B cell (primary cell): ENCODE measurements around the gene COPB1. TPM values are rescaled to one million over a fixed set of nuclear protein-coding genes. Genes with fewer than 3 reads are reported as not detected.

ENCODE experiments used
- ATAC-seq: fragments of 200-7000 bp; cut with Tn5 transposase; one replicate; pipeline ENCODE4 v1.10.0; 2021; ENCODE audit warnings: low read depth, mild to moderate bottlenecking, moderate number of reproducible peaks, moderate library complexity
- CTCF ChIA-PET: fragments of 350-600 bp; sonication (Branson Sonifier 250); formaldehyde crosslinking; loops from one replicate; lab custom pipeline; 2021; ENCODE audit warnings: antibody characterized with exemption, inconsistent platforms; lab: Charles Lee
- POLR2A ChIA-PET: fragments of 350-600 bp; sonication (Branson Sonifier 250); formaldehyde crosslinking; loops from one replicate; lab custom pipeline; 2021; ENCODE audit warnings: antibody characterized with exemption; lab: Charles Lee
- DNase-seq: peaks from one replicate; pipeline ENCODE4 v3.0.0; 2013
- H2AFZ ChIP-seq: 2 replicates; pipeline ENCODE4 v1.6.1; 2012; ENCODE audit warnings: mild to moderate bottlenecking, low read depth, low read length; ENCODE audit not compliant: insufficient read depth, poor library complexity, severe bottlenecking
- H3K27ac ChIP-seq, 2 donors: 1 replicate in 1 of 2; 2 replicates in 1 of 2; pipeline ENCODE4 v1.5.1; 2012 to 2013; ENCODE audit warnings: low read length in 2 of 2, mild to moderate bottlenecking in 2 of 2, moderate library complexity in 1 of 2
- H3K27me3 ChIP-seq, 4 experiments: fragments of 200-600 bp in 1 of 4; sonication (generic) in 1 of 4; replicated peaks in 1 of 4; 1 replicate in 2 of 4; 2 replicates in 2 of 4; pipeline versions ENCODE4 v1.6.1 to v1.7.0; 2013 to 2016; ENCODE audit warnings: low read length in 3 of 4, mild to moderate bottlenecking in 2 of 4, mixed read lengths in 1 of 4, moderate library complexity in 1 of 4; ENCODE audit not compliant: insufficient read depth in 4 of 4, control insufficient read depth in 3 of 4; ENCODE audit errors: control extremely low read depth in 1 of 4
- H3K36me3 ChIP-seq, 2 experiments: replicated peaks in 1 of 2; 1 replicate in 1 of 2; 2 replicates in 1 of 2; pipeline versions ENCODE4 v1.6.1 to v1.7.1; 2013; ENCODE audit warnings: low read length in 1 of 2; ENCODE audit not compliant: insufficient read depth in 2 of 2, control insufficient read depth in 1 of 2; ENCODE audit errors: control extremely low read depth in 1 of 2, extremely low read depth in 1 of 2
- H3K4me1 ChIP-seq, 2 donors: fragments of 200-600 bp in 1 of 2; sonication (generic) in 1 of 2; 1 replicate in 1 of 2; 2 replicates in 1 of 2; pipeline versions ENCODE4 v1.5.1 to v1.6.1; 2013 to 2017; ENCODE audit warnings: low read length in 2 of 2; ENCODE audit not compliant: control insufficient read depth in 2 of 2, insufficient read depth in 2 of 2
- H3K4me2 ChIP-seq: replicated peaks from 2 replicates; pipeline ENCODE3; 2012; ENCODE audit warnings: mild to moderate bottlenecking, low read depth, low read length; ENCODE audit not compliant: poor library complexity, severe bottlenecking
- H3K4me3 ChIP-seq, 5 experiments: fragments of 200-600 bp in 1 of 5; sonication (generic) in 1 of 5; 1 replicate in 3 of 5; 2 replicates in 2 of 5; pipeline versions ENCODE4 v1.5.1 to v1.7.0; 2011 to 2016; ENCODE audit warnings: low read length in 4 of 5, mild to moderate bottlenecking in 4 of 5, low read depth in 2 of 5, control low read depth in 1 of 5, moderate library complexity in 1 of 5; ENCODE audit not compliant: insufficient read depth in 1 of 5; ENCODE audit errors: control extremely low read depth in 1 of 5, extremely low read depth in 1 of 5
- H3K79me2 ChIP-seq: fragments of 200-600 bp; sonication (generic); one replicate; pipeline ENCODE4 v1.6.0; 2016; ENCODE audit warnings: low read length; ENCODE audit not compliant: control insufficient read depth, insufficient read depth
- H3K9ac ChIP-seq: fragments of 200-600 bp; sonication (generic); 2 replicates; pipeline ENCODE4 v1.6.1; 2017; ENCODE audit warnings: mild to moderate bottlenecking, low read length, moderate library complexity
- H3K9me3 ChIP-seq, 3 donors: one replicate each; pipeline versions ENCODE4 v1.6.1 to v1.7.1; 2013; ENCODE audit warnings: low read length in 2 of 3; ENCODE audit not compliant: control insufficient read depth in 2 of 3, insufficient read depth in 1 of 3; ENCODE audit errors: control extremely low read depth in 1 of 3
- H4K20me1 ChIP-seq: 2 replicates; pipeline ENCODE4 v1.6.0; 2012; ENCODE audit warnings: mild to moderate bottlenecking, low read length; ENCODE audit not compliant: insufficient read depth, control insufficient read depth, poor library complexity, severe bottlenecking
- H3K27ac Mint-ChIP-seq: one replicate; pipeline ENCODE4 v1.8.0; 2021; ENCODE audit warnings: mixed read lengths
- H3K27me3 Mint-ChIP-seq: one replicate; pipeline ENCODE4 v1.8.0; 2021; ENCODE audit warnings: mixed read lengths
- H3K4me1 Mint-ChIP-seq: one replicate; pipeline ENCODE4 v1.8.0; 2021; ENCODE audit warnings: mixed read lengths
- H3K4me3 Mint-ChIP-seq: one replicate; pipeline ENCODE4 v1.8.0; 2021; ENCODE audit warnings: mixed read lengths
- H3K9me3 Mint-ChIP-seq: one replicate; pipeline ENCODE4 v1.8.0; 2022; ENCODE audit warnings: mixed read lengths; ENCODE audit not compliant: insufficient read depth
- EZH2 ChIP-seq: IDR thresholded peaks from 2 replicates; pipeline ENCODE4 v1.6.1; 2012; ENCODE audit warnings: borderline replicate concordance, low read depth, mild to moderate bottlenecking, moderate library complexity, low read length; ENCODE audit not compliant: insufficient read depth, poor library complexity, severe bottlenecking
- WGBS: methylation state at CpG from one replicate; pipeline ENCODE4 v1.1.5; 2013; ENCODE audit warnings: missing lambda C conversion rate; ENCODE audit not compliant: insufficient coverage; 5-methylcytosine and 5-hydroxymethylcytosine counted together
- intact Hi-C: fragments of 100-400 bp; cut with micrococcal nuclease; formaldehyde crosslinking; loops from one replicate; pipeline ENCODE4 v1.10.0; 2022
- polyA plus RNA-seq: library from polyadenylated mRNA; depleted of rRNA; stranded (reverse); fragments of >200 nt; gene quantifications from 2 replicates; pipeline ENCODE4 v1.2.3, GENCODE V29; 2012
- total RNA-seq, 2 donors: library from RNA; stranded (reverse); fragments of 120-200 nt in 1 of 2; gene quantifications; 1 replicate in 1 of 2; 2 replicates in 1 of 2; pipeline versions ENCODE4 v1.2.3 to v1.2.4, GENCODE V29; 2013 to 2022
- TF ChIP-seq, protein P1 (sequence below): fragments of 200-600 bp; IDR thresholded peaks from one replicate; pipeline ENCODE4 v1.8.0; 2022; ENCODE audit warnings: antibody characterized with exemption, mild to moderate bottlenecking

The COPB1 gene
- total and polyA plus RNA-seq, 2 donors (not counting 1 experiment from before 2014, with no cell fraction given) = 32.0 to 80.2 TPM

DNA sequence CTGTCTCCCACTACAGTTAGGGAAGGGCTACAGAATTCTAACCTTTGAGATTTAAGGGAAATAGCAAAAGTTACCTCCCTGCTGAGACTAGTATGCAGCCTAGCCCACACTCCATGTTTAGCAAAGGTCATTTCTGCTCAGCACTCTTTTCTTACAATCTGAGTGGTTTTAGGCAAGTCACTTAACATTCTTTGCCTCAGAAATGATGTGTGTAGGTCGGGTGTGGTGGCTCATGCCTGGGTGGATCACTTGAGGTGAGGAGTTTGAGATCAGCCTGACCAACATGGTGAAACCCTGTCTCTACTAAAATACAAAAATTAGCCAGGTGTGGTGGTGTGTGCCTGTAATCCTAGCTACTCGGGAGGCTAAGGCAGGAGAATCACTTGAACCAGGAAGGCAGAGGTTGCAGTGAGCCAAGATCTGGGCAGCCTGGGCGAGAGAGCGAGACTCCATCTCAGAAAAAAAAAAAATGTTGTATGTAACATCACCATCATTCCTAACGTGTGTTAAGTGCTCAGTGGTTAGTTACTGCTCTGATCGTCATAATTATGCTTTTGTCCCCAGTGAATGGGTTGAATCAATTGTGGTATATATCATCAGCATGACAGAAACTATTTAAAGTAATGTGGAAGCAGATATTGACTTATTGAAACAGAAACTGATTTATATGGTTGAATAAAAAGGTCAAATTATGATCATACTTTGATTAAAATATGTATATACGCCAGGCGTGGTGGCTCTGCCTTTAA lies 55.0 kb downstream of the COPB1 start:
- ChIA-PET CTCF (interaction anchor here (1.6 kb wide), 1 partner anchor 16 kb away, joined by 3 read pairs; no protein-coding TSS in a partner anchor), POLR2A (no interaction called here)
- Histone ChIP-seq H3K79me2 (no peaks in the 10 kb centered on the region), H4K20me1 (no peaks in the 10 kb centered on the region), H3K27ac (no peak overlapping the region), H3K27me3 (no peaks in the 10 kb centered on the region), H3K36me3 (no peaks in the 10 kb centered on the region), H3K9me3 (no peaks in the 10 kb centered on the region), H3K4me1 (peaks cover 11 to 13% of the 10 kb centered on the region in 2 donors), H3K4me2 (no peak overlapping the region), H3K9ac (no peak overlapping the region), H2AFZ (no peak overlapping the region), H3K4me3 (no peak overlapping the region)
- intact Hi-C loops = no loop called here
- H3K9me3 Mint-ChIP-seq = no peaks in the 10 kb centered on the region
- no peak overlapping the region for H3K27ac Mint-ChIP-seq
- ATAC-seq = no peak
- WGBS = no CpG with 5 or more reads among the region's 8 CpGs
- no peak for DNase-seq
- H3K27me3 Mint-ChIP-seq = no peaks in the 10 kb centered on the region
- H3K4me1 Mint-ChIP-seq = peaks cover 26% of the 10 kb centered on the region
- no peak for TF ChIP-seq EZH2
- TF ChIP-seq, protein P1, sequence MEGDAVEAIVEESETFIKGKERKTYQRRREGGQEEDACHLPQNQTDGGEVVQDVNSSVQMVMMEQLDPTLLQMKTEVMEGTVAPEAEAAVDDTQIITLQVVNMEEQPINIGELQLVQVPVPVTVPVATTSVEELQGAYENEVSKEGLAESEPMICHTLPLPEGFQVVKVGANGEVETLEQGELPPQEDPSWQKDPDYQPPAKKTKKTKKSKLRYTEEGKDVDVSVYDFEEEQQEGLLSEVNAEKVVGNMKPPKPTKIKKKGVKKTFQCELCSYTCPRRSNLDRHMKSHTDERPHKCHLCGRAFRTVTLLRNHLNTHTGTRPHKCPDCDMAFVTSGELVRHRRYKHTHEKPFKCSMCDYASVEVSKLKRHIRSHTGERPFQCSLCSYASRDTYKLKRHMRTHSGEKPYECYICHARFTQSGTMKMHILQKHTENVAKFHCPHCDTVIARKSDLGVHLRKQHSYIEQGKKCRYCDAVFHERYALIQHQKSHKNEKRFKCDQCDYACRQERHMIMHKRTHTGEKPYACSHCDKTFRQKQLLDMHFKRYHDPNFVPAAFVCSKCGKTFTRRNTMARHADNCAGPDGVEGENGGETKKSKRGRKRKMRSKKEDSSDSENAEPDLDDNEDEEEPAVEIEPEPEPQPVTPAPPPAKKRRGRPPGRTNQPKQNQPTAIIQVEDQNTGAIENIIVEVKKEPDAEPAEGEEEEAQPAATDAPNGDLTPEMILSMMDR = no peak
- H3K4me3 Mint-ChIP-seq = no peak overlapping the region

DNA sequence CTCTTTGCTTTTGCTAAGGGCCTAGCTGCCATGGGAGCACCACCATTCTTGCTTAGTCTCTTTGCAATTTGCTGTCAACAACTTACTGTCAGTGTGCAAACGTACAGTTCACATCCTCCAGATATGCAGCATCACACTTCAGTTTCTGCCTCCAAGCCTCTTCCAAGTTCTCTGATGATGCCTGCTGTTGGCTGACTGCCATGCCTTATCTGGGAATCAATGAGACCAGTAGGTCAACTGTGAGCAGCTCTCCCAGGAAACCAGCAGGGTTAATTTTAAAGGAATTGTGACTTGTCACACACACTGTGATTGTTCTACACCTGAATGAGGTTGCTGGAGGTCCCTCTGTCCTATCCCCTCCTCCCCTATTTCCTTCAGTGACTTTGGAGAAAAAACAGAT lies 56.0 kb downstream of the COPB1 start:
- no CpG with 5 or more reads among the region's 1 CpG for WGBS

More for the DNA sequence above, 56.0 kb downstream of the COPB1 start:
- Mint-ChIP-seq H3K4me1 (peaks cover 36% of the 10 kb centered on the region), H3K9me3 (no peaks in the 10 kb centered on the region), H3K27ac (no peak overlapping the region), H3K27me3 (no peaks in the 10 kb centered on the region), H3K4me3 (no peak overlapping the region)
- H3K4me3 ChIP-seq = no peak overlapping the region
- no peak overlapping the region for H3K27ac ChIP-seq
- H3K27me3 ChIP-seq = no peaks in the 10 kb centered on the region
- no peaks in the 10 kb centered on the region for H3K9me3 ChIP-seq
- no peak for DNase-seq
- no peaks in the 10 kb centered on the region for H3K79me2 ChIP-seq
- H3K4me1 ChIP-seq = peaks cover 20 to 22% of the 10 kb centered on the region in 2 donors
- ChIA-PET CTCF (interaction anchor here (0.6 to 1.4 kb wide), 4 partner anchors 12 to 143 kb away, joined by 3 to 5 read pairs (median 4); no protein-coding TSS in a partner anchor), POLR2A (no interaction called here)
- H3K36me3 ChIP-seq = no peaks in the 10 kb centered on the region
- no peak for TF ChIP-seq EZH2
- TF ChIP-seq, protein P1 = no peak
- H2AFZ ChIP-seq = no peak overlapping the region
- H4K20me1 ChIP-seq = no peaks in the 10 kb centered on the region
- no peak overlapping the region for H3K9ac ChIP-seq
- ATAC-seq = no peak
- H3K4me2 ChIP-seq = no peak overlapping the region
- intact Hi-C loops = no loop called here
